A673 (cell line): ENCODE results near the gene ASIC2.

Experiments used
- CTCF ChIP-seq: fragments of 300-800, 200-600 bp; sonication (generic); conservative IDR thresholded peaks from 2 replicates; pipeline ENCODE4 v1.5.1; 2017; ENCODE audit warnings: low read depth, mild to moderate bottlenecking, antibody characterized with exemption, low read length, moderate library complexity, mixed read lengths
- EZH2 ChIP-seq: fragments of 200-600 bp; sonication (generic); IDR thresholded peaks from 2 replicates; pipeline ENCODE4 v1.6.1; 2017; ENCODE audit warnings: borderline replicate concordance, low read depth, mild to moderate bottlenecking, mixed read lengths, antibody characterized with exemption, low read length; ENCODE audit not compliant: poor library complexity, severe bottlenecking

- TF ChIP-seq CTCF (no peak), EZH2 (no peak)
These were observed 58.0 kb downstream of the ASIC2 start for GRCh38 chr17:33234930-33235685.
